ENCODE measurements around the gene PDE2A.

Gene PDE2A

GRCh38 chr11:72602250-72602904 lies 71.8 kb downstream of the PDE2A start:
- no peak for TF ChIP-seq JUND (IDR thresholded peaks at IDR 0.05; ENCODE audit: low read depth)
- no peak for DNase-seq (ENCODE audit: low read depth in 1 of 2, low spot score in 1 of 2)
- in situ Hi-C loops (cut with HindIII; ENCODE audit: low pct_unique_long_range_greater_than_20kb, low sequenced_read_pairs), result no loop called here

- TF ChIP-seq JUND (IDR thresholded peaks at IDR 0.05; ENCODE audit: low read depth), result no peak
- no peak for DNase-seq (ENCODE audit: low read depth in 1 of 2, low spot score in 1 of 2)
- in situ Hi-C loops (cut with HindIII; ENCODE audit: low pct_unique_long_range_greater_than_20kb, low sequenced_read_pairs), result no loop called here
These were observed 73.7 kb downstream of the PDE2A start for GRCh38 chr11:72600557-72600956.

GRCh38 chr11:72599325-72600117 lies 74.7 kb downstream of the PDE2A start:
- no peak for TF ChIP-seq JUND (IDR thresholded peaks at IDR 0.05; ENCODE audit: low read depth)
- in situ Hi-C loops (cut with HindIII; ENCODE audit: low pct_unique_long_range_greater_than_20kb, low sequenced_read_pairs), result no loop called here
- DNase-seq (ENCODE audit: low read depth in 1 of 2, low spot score in 1 of 2), result no peak

- in situ Hi-C loops (cut with HindIII; ENCODE audit: low pct_unique_long_range_greater_than_20kb, low sequenced_read_pairs), result no loop called here
- peak; percentile 67 to 71 for DNase-seq (ENCODE audit: low read depth in 1 of 2, low spot score in 1 of 2)
- no peak for TF ChIP-seq JUND (IDR thresholded peaks at IDR 0.05; ENCODE audit: low read depth)
These were observed 75.3 kb downstream of the PDE2A start for GRCh38 chr11:72598906-72599305.

- in situ Hi-C loops (cut with HindIII; ENCODE audit: low pct_unique_long_range_greater_than_20kb, low sequenced_read_pairs), result no loop called here
- DNase-seq (ENCODE audit: low read depth in 1 of 2, low spot score in 1 of 2), result no peak
- no peak for TF ChIP-seq JUND (IDR thresholded peaks at IDR 0.05; ENCODE audit: low read depth)
These were observed 75.8 kb downstream of the PDE2A start for GRCh38 chr11:72598466-72598865.

GRCh38 chr11:72597721-72598120 lies 76.5 kb downstream of the PDE2A start:
- in situ Hi-C loops (cut with HindIII; ENCODE audit: low pct_unique_long_range_greater_than_20kb, low sequenced_read_pairs), result no loop called here
- no peak for TF ChIP-seq JUND (IDR thresholded peaks at IDR 0.05; ENCODE audit: low read depth)
- no peak for DNase-seq (ENCODE audit: low read depth in 1 of 2, low spot score in 1 of 2)

- no peak for DNase-seq (ENCODE audit: low read depth in 1 of 2, low spot score in 1 of 2)
- in situ Hi-C loops (cut with HindIII; ENCODE audit: low pct_unique_long_range_greater_than_20kb, low sequenced_read_pairs), result no loop called here
These were observed 78.9 kb downstream of the PDE2A start for GRCh38 chr11:72595292-72595684.

GRCh38 chr11:72594493-72595291 lies 79.5 kb downstream of the PDE2A start:
- no peak for DNase-seq (ENCODE audit: low read depth in 1 of 2, low spot score in 1 of 2)
- TF ChIP-seq JUND (IDR thresholded peaks at IDR 0.05; ENCODE audit: low read depth), result no peak
- in situ Hi-C loops (cut with HindIII; ENCODE audit: low pct_unique_long_range_greater_than_20kb, low sequenced_read_pairs), result no loop called here

More at GRCh38 chr11:72595292-72595684, 78.9 kb downstream of the PDE2A start:
- TF ChIP-seq JUND (IDR thresholded peaks at IDR 0.05; ENCODE audit: low read depth), result no peak

- in situ Hi-C loops (cut with HindIII; ENCODE audit: low pct_unique_long_range_greater_than_20kb, low sequenced_read_pairs), result no loop called here
- DNase-seq (ENCODE audit: low read depth in 1 of 2, low spot score in 1 of 2), result no peak
- TF ChIP-seq JUND (IDR thresholded peaks at IDR 0.05; ENCODE audit: low read depth), result no peak
These were observed 81.3 kb downstream of the PDE2A start for GRCh38 chr11:72592698-72593495.

GRCh38 chr11:72591785-72592502 lies 82.3 kb downstream of the PDE2A start:
- no peak for DNase-seq (ENCODE audit: low read depth in 1 of 2, low spot score in 1 of 2)
- no peak for TF ChIP-seq JUND (IDR thresholded peaks at IDR 0.05; ENCODE audit: low read depth)
- in situ Hi-C loops (cut with HindIII; ENCODE audit: low pct_unique_long_range_greater_than_20kb, low sequenced_read_pairs), result no loop called here

GRCh38 chr11:72591023-72591422 lies 83.2 kb downstream of the PDE2A start:
- DNase-seq (ENCODE audit: low read depth in 1 of 2, low spot score in 1 of 2), result no peak
- TF ChIP-seq JUND (IDR thresholded peaks at IDR 0.05; ENCODE audit: low read depth), result no peak
- in situ Hi-C loops (cut with HindIII; ENCODE audit: low pct_unique_long_range_greater_than_20kb, low sequenced_read_pairs), result no loop called here
